ENCODE measurements around the gene H1-8.

Gene H1-8

GRCh38 chr3:129526121-129526900 lies 16.7 kb upstream of the H1-8 start:
- Histone ChIP-seq H3K27ac (ENCODE audit: low read depth, low read length) (no peak overlapping the region), H3K9me3 (ENCODE audit: insufficient read depth, low read depth, low read length) (no peaks in the 10 kb centered on the region), H3K36me3 (ENCODE audit: insufficient read depth, low read length) (no peaks in the 10 kb centered on the region), H3K4me1 (ENCODE audit: insufficient read depth, low read length) (peaks cover 14% of the 10 kb centered on the region), H3K27me3 (ENCODE audit: insufficient read depth, low read length) (no peaks in the 10 kb centered on the region), H3K4me3 (ENCODE audit: low read length) (no peak overlapping the region), H3K9ac (ENCODE audit: low read depth, low read length) (no peak overlapping the region)
- WGBS, result 80% methylated on average over 12 of the region's 12 CpGs

GRCh38 chr3:129527262-129527661 lies 15.7 kb upstream of the H1-8 start:
- Histone ChIP-seq H3K4me1 (ENCODE audit: insufficient read depth, low read length) (peaks cover 11% of the 10 kb centered on the region), H3K9me3 (ENCODE audit: insufficient read depth, low read depth, low read length) (no peaks in the 10 kb centered on the region), H3K27me3 (ENCODE audit: insufficient read depth, low read length) (no peaks in the 10 kb centered on the region), H3K9ac (ENCODE audit: low read depth, low read length) (no peak overlapping the region), H3K27ac (ENCODE audit: low read depth, low read length) (no peak overlapping the region), H3K4me3 (ENCODE audit: low read length) (no peak overlapping the region), H3K36me3 (ENCODE audit: insufficient read depth, low read length) (no peaks in the 10 kb centered on the region)
- 92% methylated on average over 11 of the region's 11 CpGs for WGBS

GRCh38 chr3:129528589-129529100 lies 14.3 kb upstream of the H1-8 start, which contains the start of gene RHO:
TSS of gene RHO (plus strand) at chr3:129528639. CDS start at chr3:129528734, 95 bp downstream.
- H3K27me3 ChIP-seq (ENCODE audit: insufficient read depth, low read length), result no peaks in the 10 kb centered on the region
- WGBS, result 95% methylated on average over 18 of the region's 18 CpGs
- H3K4me3 ChIP-seq (ENCODE audit: low read length), result no peak within 1 kb of the TSS
- no peaks in the 10 kb centered on the region for H3K9me3 ChIP-seq (ENCODE audit: insufficient read depth, low read depth, low read length)
- H3K9ac ChIP-seq (ENCODE audit: low read depth, low read length), result no peak within 1 kb of the TSS
- H3K27ac ChIP-seq (ENCODE audit: low read depth, low read length), result no peak within 1 kb of the TSS
- peaks cover 11% of the 10 kb centered on the region for H3K4me1 ChIP-seq (ENCODE audit: insufficient read depth, low read length)
- H3K36me3 ChIP-seq (ENCODE audit: insufficient read depth, low read length), result no peaks in the 10 kb centered on the region

- no peak overlapping the region for H3K4me3 ChIP-seq (ENCODE audit: low read length)
- H3K27me3 ChIP-seq (ENCODE audit: insufficient read depth, low read length), result no peaks in the 10 kb centered on the region
- peak overlapping the region; percentile 27; the same call in 1 of the 2 replicates for H3K27ac ChIP-seq (ENCODE audit: low read depth, low read length)
- 92% methylated on average over 12 of the region's 12 CpGs for WGBS
- H3K9ac ChIP-seq (ENCODE audit: low read depth, low read length), result no peak overlapping the region
- H3K9me3 ChIP-seq (ENCODE audit: insufficient read depth, low read depth, low read length), result no peaks in the 10 kb centered on the region
- H3K36me3 ChIP-seq (ENCODE audit: insufficient read depth, low read length), result no peaks in the 10 kb centered on the region
- H3K4me1 ChIP-seq (ENCODE audit: insufficient read depth, low read length), result peaks cover 11% of the 10 kb centered on the region
Observed at GRCh38 chr3:129529436-129530210, 13.4 kb upstream of the H1-8 start.

- WGBS, result 13% methylated on average over 6 of the region's 6 CpGs
- Histone ChIP-seq H3K4me3 (ENCODE audit: low read length) (no peak overlapping the region), H3K27ac (ENCODE audit: low read depth, low read length) (peak overlapping the region; percentile 34), H3K4me1 (ENCODE audit: insufficient read depth, low read length) (peaks cover 11% of the 10 kb centered on the region), H3K9ac (ENCODE audit: low read depth, low read length) (no peak overlapping the region), H3K36me3 (ENCODE audit: insufficient read depth, low read length) (no peaks in the 10 kb centered on the region), H3K9me3 (ENCODE audit: insufficient read depth, low read depth, low read length) (no peaks in the 10 kb centered on the region), H3K27me3 (ENCODE audit: insufficient read depth, low read length) (no peaks in the 10 kb centered on the region)
Observed at GRCh38 chr3:129530251-129530791, 12.7 kb upstream of the H1-8 start.

GRCh38 chr3:129530821-129531220 lies 12.2 kb upstream of the H1-8 start:
- Histone ChIP-seq H3K4me3 (ENCODE audit: low read length) (no peak overlapping the region), H3K4me1 (ENCODE audit: insufficient read depth, low read length) (peaks cover 11% of the 10 kb centered on the region), H3K9ac (ENCODE audit: low read depth, low read length) (no peak overlapping the region), H3K27ac (ENCODE audit: low read depth, low read length) (peak overlapping the region; percentile 34; the same call in 1 of the 2 replicates), H3K27me3 (ENCODE audit: insufficient read depth, low read length) (no peaks in the 10 kb centered on the region), H3K9me3 (ENCODE audit: insufficient read depth, low read depth, low read length) (no peaks in the 10 kb centered on the region), H3K36me3 (ENCODE audit: insufficient read depth, low read length) (no peaks in the 10 kb centered on the region)
- 91% methylated on average over 13 of the region's 13 CpGs for WGBS

- H3K4me3 ChIP-seq (ENCODE audit: low read length), result no peak overlapping the region
- 95% methylated on average over 11 of the region's 11 CpGs for WGBS
- H3K4me1 ChIP-seq (ENCODE audit: insufficient read depth, low read length), result peaks cover 11% of the 10 kb centered on the region
- no peaks in the 10 kb centered on the region for H3K9me3 ChIP-seq (ENCODE audit: insufficient read depth, low read depth, low read length)
- H3K9ac ChIP-seq (ENCODE audit: low read depth, low read length), result no peak overlapping the region
- H3K36me3 ChIP-seq (ENCODE audit: insufficient read depth, low read length), result no peaks in the 10 kb centered on the region
- no peaks in the 10 kb centered on the region for H3K27me3 ChIP-seq (ENCODE audit: insufficient read depth, low read length)
- H3K27ac ChIP-seq (ENCODE audit: low read depth, low read length), result no peak overlapping the region
Observed at GRCh38 chr3:129531699-129532098, 11.3 kb upstream of the H1-8 start.

GRCh38 chr3:129532261-129532660 lies 10.7 kb upstream of the H1-8 start:
- Histone ChIP-seq H3K36me3 (ENCODE audit: insufficient read depth, low read length) (no peaks in the 10 kb centered on the region), H3K9me3 (ENCODE audit: insufficient read depth, low read depth, low read length) (no peaks in the 10 kb centered on the region), H3K9ac (ENCODE audit: low read depth, low read length) (no peak overlapping the region), H3K27ac (ENCODE audit: low read depth, low read length) (no peak overlapping the region), H3K4me3 (ENCODE audit: low read length) (no peak overlapping the region), H3K4me1 (ENCODE audit: insufficient read depth, low read length) (peaks cover 11% of the 10 kb centered on the region), H3K27me3 (ENCODE audit: insufficient read depth, low read length) (no peaks in the 10 kb centered on the region)
- 96% methylated on average over 20 of the region's 20 CpGs for WGBS

- Histone ChIP-seq H3K4me1 (ENCODE audit: insufficient read depth, low read length) (peaks cover 11% of the 10 kb centered on the region), H3K27me3 (ENCODE audit: insufficient read depth, low read length) (no peaks in the 10 kb centered on the region), H3K36me3 (ENCODE audit: insufficient read depth, low read length) (no peaks in the 10 kb centered on the region), H3K4me3 (ENCODE audit: low read length) (no peak overlapping the region), H3K9ac (ENCODE audit: low read depth, low read length) (no peak overlapping the region), H3K9me3 (ENCODE audit: insufficient read depth, low read depth, low read length) (no peaks in the 10 kb centered on the region), H3K27ac (ENCODE audit: low read depth, low read length) (no peak overlapping the region)
- WGBS, result 95% methylated on average over 16 of the region's 16 CpGs
Observed at GRCh38 chr3:129533406-129533805, 9.6 kb upstream of the H1-8 start.

- H3K4me1 ChIP-seq (ENCODE audit: insufficient read depth, low read length), result peaks cover 16% of the 10 kb centered on the region
- H3K27me3 ChIP-seq (ENCODE audit: insufficient read depth, low read length), result no peaks in the 10 kb centered on the region
- H3K9me3 ChIP-seq (ENCODE audit: insufficient read depth, low read depth, low read length), result no peaks in the 10 kb centered on the region
- no peaks in the 10 kb centered on the region for H3K36me3 ChIP-seq (ENCODE audit: insufficient read depth, low read length)
- H3K4me3 ChIP-seq (ENCODE audit: low read length), result no peak overlapping the region
- WGBS, result 43% methylated on average over 4 of the region's 4 CpGs
- no peak overlapping the region for H3K9ac ChIP-seq (ENCODE audit: low read depth, low read length)
- peak overlapping the region; percentile 57; the same call in 1 of the 2 replicates for H3K27ac ChIP-seq (ENCODE audit: low read depth, low read length)
Observed at GRCh38 chr3:129534428-129535027, 8.4 kb upstream of the H1-8 start.
